ENCODE results near the gene CROCC. TPM values are rescaled to one million over a fixed set of nuclear protein-coding genes. Genes with fewer than 3 reads are reported as not detected.
"Not testable (repeated sequence)": the region's sequence is repeated elsewhere in the genome, so short reads cannot be mapped to it uniquely, and the experiment has no call there.

Gene CROCC
- total and polyA plus RNA-seq, 5 donors, result 6.7 to 14.6 (median 11.5) TPM

GRCh38 chr1:16964169-16964568 is 42.4 kb downstream of the CROCC start:
- DNase-seq; H3K4me1 ChIP-seq (ENCODE audit: control insufficient read depth, insufficient read depth, low read length); intact Hi-C loops (cut with DNase I); H3K9me3 ChIP-seq (ENCODE audit: control insufficient read depth, low read length); H3K4me3 ChIP-seq (ENCODE audit: low read length); H3K27me3 ChIP-seq (ENCODE audit: control insufficient read depth, insufficient read depth); ATAC-seq; H3K27ac ChIP-seq (ENCODE audit: low read length): not testable (repeated sequence)
- WGBS, result 97% methylated on average over 4 of the region's 4 CpGs

DNA sequence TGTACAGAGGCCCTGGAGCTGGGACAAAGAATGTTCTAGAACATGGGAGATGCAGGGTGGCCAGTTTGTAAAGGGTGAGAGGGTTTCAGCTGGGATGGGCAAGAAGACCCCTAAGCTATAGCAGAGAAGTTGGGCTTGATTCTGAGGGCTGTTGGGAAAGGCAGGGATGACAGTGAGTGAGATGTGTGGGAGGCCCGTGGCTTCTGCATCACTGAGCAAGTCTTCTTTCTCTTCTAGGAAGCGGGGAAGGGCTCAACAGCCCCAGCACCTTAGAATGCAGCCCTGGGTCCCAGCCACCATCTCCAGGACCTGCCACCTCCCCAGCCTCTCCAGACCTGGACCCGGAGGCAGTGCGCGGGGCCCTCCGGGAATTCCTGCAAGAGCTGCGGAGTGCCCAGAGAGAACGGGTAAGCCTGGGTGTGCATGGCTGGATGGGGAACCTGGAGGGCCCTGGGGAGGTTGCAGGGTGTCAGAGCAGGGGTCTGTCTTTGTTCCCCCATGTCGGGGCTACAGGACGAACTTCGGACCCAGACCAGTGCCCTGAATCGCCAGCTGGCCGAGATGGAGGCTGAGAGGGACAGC is 43.8 kb downstream of the CROCC start:
- ATAC-seq (no peak), DNase-seq (no peak)
- Histone ChIP-seq H3K27ac (ENCODE audit: low read length) (no peak overlapping the region), H3K4me3 (ENCODE audit: low read length) (no peak overlapping the region), H3K27me3 (ENCODE audit: control insufficient read depth, insufficient read depth) (no peaks in the 10 kb centered on the region), H3K9me3 (ENCODE audit: control insufficient read depth, low read length) (no peaks in the 10 kb centered on the region), H3K4me1 (ENCODE audit: control insufficient read depth, insufficient read depth, low read length) (no peaks in the 10 kb centered on the region)
- 93% methylated on average over 13 of the region's 13 CpGs for WGBS
- intact Hi-C loops (cut with DNase I), result loop anchor here in 1 of 4 donors (5.0 kb wide), 1 partner anchor 47 kb away; the partner anchor contains the start of gene ATP13A2

- Histone ChIP-seq H3K9me3 (ENCODE audit: control insufficient read depth, low read length) (no peaks in the 10 kb centered on the region), H3K27ac (ENCODE audit: low read length) (no peak overlapping the region), H3K4me3 (ENCODE audit: low read length) (no peak overlapping the region), H3K4me1 (ENCODE audit: control insufficient read depth, insufficient read depth, low read length) (no peaks in the 10 kb centered on the region), H3K27me3 (ENCODE audit: control insufficient read depth, insufficient read depth) (no peaks in the 10 kb centered on the region)
- DNase-seq (no peak), ATAC-seq (no peak)
- intact Hi-C loops (cut with DNase I), result loop anchor here in 1 of 4 donors (5.0 kb wide), 1 partner anchor 46 kb away; the partner anchor contains the start of gene ATP13A2
- whole genome bisulfite sequencing, result 97% methylated on average over 22 of the region's 22 CpGs
These were observed 44.6 kb downstream of the CROCC start for GRCh38 chr1:16966282-16966681.

DNA sequence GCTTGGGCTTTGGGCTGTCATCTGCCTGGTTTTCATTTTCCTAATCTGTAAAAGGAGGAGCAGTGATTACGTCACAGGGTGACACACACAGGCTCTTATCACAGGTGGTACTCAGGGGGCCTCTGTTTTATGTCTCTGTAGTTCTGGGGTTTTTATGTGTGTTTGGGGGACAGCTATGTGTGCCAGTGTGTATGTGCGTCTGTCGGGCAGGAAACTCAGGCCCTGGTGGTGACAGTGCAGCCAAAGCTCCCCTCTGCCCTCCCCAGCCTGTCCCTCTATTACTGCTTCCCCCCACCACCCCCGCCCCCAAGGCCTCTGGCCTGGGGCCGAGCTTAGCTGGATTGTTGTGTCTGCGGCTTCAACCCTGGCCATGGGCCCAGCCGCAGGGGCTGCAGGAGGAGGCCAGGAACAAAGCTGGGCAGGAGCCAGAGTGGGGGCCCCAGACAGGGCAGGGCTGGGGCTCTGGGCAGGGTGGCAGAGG is 45.4 kb downstream of the CROCC start:
- Histone ChIP-seq H3K27me3 (ENCODE audit: control insufficient read depth, insufficient read depth) (no peaks in the 10 kb centered on the region), H3K4me3 (ENCODE audit: low read length) (no peak overlapping the region), H3K27ac (ENCODE audit: low read length) (no peak overlapping the region), H3K9me3 (ENCODE audit: control insufficient read depth, low read length) (no peaks in the 10 kb centered on the region), H3K4me1 (ENCODE audit: control insufficient read depth, insufficient read depth, low read length) (no peaks in the 10 kb centered on the region)
- intact Hi-C loops (cut with DNase I), result loop anchor here in 1 of 4 donors (5.0 kb wide), 1 partner anchor 45 kb away; the partner anchor contains the start of gene ATP13A2
- WGBS, result 14% methylated on average over 7 of the region's 7 CpGs
- ATAC-seq, result peak; percentile 31 to 51
- DNase-seq, result peak; percentile 62 to 91 (median 90)

DNA sequence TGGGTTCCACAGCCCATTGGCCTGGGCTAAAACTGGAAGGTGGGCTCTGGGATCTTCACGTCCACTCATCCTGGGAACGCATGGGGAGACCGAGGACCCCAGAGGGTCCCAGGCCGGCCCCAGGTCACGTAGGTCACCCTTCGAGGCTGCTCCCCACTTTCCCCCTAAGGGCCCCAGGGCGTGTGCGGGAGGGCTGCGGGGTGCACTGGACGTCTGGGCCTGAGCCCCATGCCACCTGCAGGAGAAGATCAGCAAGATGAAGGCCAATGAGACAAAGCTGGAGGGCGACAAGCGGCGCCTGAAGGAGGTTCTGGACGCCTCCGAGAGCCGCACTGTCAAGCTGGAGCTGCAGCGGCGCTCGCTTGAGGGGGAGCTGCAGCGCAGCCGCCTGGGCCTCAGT is 46.2 kb downstream of the CROCC start:
- Histone ChIP-seq H3K4me1 (ENCODE audit: control insufficient read depth, insufficient read depth, low read length) (no peaks in the 10 kb centered on the region), H3K27me3 (ENCODE audit: control insufficient read depth, insufficient read depth) (no peaks in the 10 kb centered on the region), H3K9me3 (ENCODE audit: control insufficient read depth, low read length) (no peaks in the 10 kb centered on the region), H3K27ac (ENCODE audit: low read length) (no peak overlapping the region), H3K4me3 (ENCODE audit: low read length) (no peak overlapping the region)
- DNase-seq (no peak), ATAC-seq (no peak)
- WGBS, result 96% methylated on average over 21 of the region's 21 CpGs
- intact Hi-C loops (cut with DNase I), result loop anchor here in 1 of 4 donors (5.0 kb wide), 1 partner anchor 44 kb away; the partner anchor contains the start of gene ATP13A2

DNA sequence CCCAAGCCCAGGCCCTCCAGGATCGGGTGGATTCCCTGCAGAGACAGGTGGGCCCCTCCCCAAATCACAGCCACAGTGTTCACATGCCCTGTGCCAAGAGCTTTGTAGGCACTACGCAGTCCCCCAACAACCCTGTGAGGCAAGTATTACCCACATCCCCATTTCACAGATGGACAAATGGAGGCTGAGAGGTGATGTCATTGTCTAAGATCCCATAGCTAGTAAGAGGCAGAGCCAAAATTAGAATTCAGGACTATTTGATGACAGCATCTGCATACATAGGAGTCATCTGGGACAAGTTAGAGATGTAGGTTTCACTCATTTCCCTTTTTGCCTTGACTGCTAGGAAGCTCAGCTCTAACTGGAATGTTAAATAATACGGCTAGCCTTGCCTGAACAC is 46.6 kb downstream of the CROCC start:
- no peak overlapping the region for H3K27ac ChIP-seq (ENCODE audit: low read length)
- intact Hi-C loops (cut with DNase I), result loop anchor here in 1 of 4 donors (5.0 kb wide), 1 partner anchor 44 kb away; the partner anchor contains the start of gene ATP13A2
- ATAC-seq (no peak), DNase-seq (no peak)
- H3K9me3 ChIP-seq (ENCODE audit: control insufficient read depth, low read length), result no peaks in the 10 kb centered on the region
- H3K4me3 ChIP-seq (ENCODE audit: low read length), result no peak overlapping the region
- no peaks in the 10 kb centered on the region for H3K27me3 ChIP-seq (ENCODE audit: control insufficient read depth, insufficient read depth)
- 95% methylated on average over 3 of the region's 3 CpGs for WGBS
- no peaks in the 10 kb centered on the region for H3K4me1 ChIP-seq (ENCODE audit: control insufficient read depth, insufficient read depth, low read length)

- no peak overlapping the region for H3K4me3 ChIP-seq (ENCODE audit: low read length)
- no peaks in the 10 kb centered on the region for H3K4me1 ChIP-seq (ENCODE audit: control insufficient read depth, insufficient read depth, low read length)
- H3K9me3 ChIP-seq (ENCODE audit: control insufficient read depth, low read length), result no peaks in the 10 kb centered on the region
- no peaks in the 10 kb centered on the region for H3K27me3 ChIP-seq (ENCODE audit: control insufficient read depth, insufficient read depth)
- H3K27ac ChIP-seq (ENCODE audit: low read length), result no peak overlapping the region
- WGBS, result 85% methylated on average over 14 of the region's 14 CpGs
- ATAC-seq (no peak), DNase-seq (no peak)
- intact Hi-C loops (cut with DNase I), result loop anchor here in 1 of 4 donors (5.0 kb wide), 1 partner anchor 43 kb away; the partner anchor contains the start of gene ATP13A2
These were observed 47.4 kb downstream of the CROCC start for GRCh38 chr1:16969057-16969611.

- H3K9me3 ChIP-seq (ENCODE audit: control insufficient read depth, low read length), result no peaks in the 10 kb centered on the region
- 91% methylated on average over 12 of the region's 12 CpGs for WGBS
These were observed 47.9 kb downstream of the CROCC start for GRCh38 chr1:16969651-16970050.

DNA sequence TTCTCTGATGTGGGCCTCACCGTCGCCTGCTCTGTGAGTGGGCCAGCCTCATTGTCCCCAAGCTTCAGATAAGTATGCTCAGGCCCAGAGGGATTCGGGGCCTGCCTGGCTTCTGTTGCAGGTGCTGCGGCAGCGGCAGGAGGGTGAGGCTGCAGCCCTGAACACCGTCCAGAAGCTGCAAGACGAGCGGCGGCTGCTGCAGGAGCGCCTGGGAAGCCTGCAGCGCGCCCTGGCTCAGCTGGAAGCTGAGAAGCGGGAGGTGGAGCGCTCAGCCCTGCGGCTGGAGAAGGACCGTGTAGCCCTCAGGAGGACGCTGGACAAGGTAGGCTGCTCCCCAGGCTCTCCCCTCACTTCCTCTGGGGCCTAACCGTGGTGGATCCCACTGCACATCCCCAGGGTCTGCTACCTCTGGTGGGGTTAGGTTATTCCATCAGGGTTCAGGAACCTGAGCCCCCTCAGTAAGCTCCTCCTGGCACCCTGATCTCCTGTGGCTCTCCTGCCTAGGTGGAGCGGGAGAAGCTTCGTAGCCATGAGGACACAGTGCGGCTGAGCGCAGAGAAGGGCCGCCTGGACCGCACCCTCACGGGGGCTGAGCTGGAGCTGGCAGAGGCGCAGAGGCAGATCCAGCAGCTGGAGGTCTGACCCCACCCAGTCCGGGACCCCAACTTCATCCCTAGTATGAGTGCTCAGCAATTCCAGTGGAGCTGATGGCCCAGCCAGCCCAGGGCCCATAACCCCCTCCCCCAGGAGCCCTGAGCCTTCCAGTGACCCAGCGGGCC is 48.6 kb downstream of the CROCC start:
- intact Hi-C loops (cut with DNase I), result no loop called here
- Histone ChIP-seq H3K9me3 (ENCODE audit: control insufficient read depth, low read length) (no peaks in the 10 kb centered on the region), H3K4me3 (ENCODE audit: low read length) (no peak overlapping the region), H3K4me1 (ENCODE audit: control insufficient read depth, insufficient read depth, low read length) (no peaks in the 10 kb centered on the region), H3K27me3 (ENCODE audit: control insufficient read depth, insufficient read depth) (no peaks in the 10 kb centered on the region), H3K27ac (ENCODE audit: low read length) (no peak overlapping the region)
- WGBS, result 90% methylated on average over 28 of the region's 28 CpGs
- no peak for DNase-seq
- ATAC-seq, result no peak

More at GRCh38 chr1:16969651-16970050, 47.9 kb downstream of the CROCC start:
- DNase-seq (no peak), ATAC-seq (no peak)
- Histone ChIP-seq H3K4me3 (ENCODE audit: low read length) (no peak overlapping the region), H3K27ac (ENCODE audit: low read length) (no peak overlapping the region), H3K27me3 (ENCODE audit: control insufficient read depth, insufficient read depth) (no peaks in the 10 kb centered on the region), H3K4me1 (ENCODE audit: control insufficient read depth, insufficient read depth, low read length) (no peaks in the 10 kb centered on the region)
- intact Hi-C loops (cut with DNase I), result loop anchor here in 1 of 4 donors (5.0 kb wide), 1 partner anchor 43 kb away; the partner anchor contains the start of gene ATP13A2

DNA sequence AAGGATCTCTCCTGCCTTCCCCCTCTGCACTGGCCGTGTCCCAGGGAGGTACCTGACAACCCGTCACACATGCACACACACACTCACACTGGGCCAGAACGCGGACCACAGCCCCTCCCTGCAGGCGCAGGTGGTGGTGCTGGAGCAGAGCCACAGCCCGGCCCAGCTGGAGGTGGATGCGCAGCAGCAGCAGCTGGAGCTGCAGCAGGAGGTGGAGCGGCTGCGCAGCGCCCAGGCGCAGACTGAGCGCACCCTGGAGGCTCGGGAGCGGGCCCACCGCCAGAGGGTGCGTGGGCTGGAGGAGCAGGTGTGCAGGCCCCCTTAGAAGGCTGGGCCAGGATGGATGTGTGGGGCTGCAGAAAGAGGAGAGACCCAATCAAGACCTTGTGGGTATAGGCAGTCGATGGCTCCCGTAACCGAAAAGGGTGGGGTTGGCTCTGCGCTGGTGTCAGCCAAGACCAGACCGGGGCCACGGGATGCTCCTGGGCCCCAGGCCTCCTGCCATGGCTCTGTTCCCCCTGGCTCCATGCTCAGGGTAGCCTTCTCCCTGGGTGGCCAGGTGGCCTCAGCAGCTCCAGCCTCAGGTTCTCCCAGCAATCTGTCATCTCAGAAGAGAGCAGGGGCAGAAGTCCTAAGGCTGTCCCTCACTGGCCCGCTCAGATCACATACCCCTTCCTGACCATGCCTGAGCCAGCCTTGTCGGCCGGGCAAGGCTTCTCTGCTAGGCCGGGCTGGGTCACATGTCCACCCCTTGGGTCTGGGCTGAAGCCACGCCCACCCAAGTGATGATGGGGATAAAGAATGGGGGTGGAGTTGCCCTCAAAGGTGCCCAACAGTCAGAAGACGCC is 49.8 kb downstream of the CROCC start:
- ATAC-seq (no peak), DNase-seq (no peak)
- no peaks in the 10 kb centered on the region for H3K27me3 ChIP-seq (ENCODE audit: control insufficient read depth, insufficient read depth)
- no peak overlapping the region for H3K4me3 ChIP-seq (ENCODE audit: low read length)
- 76% methylated on average over 28 of the region's 28 CpGs for WGBS
- no peaks in the 10 kb centered on the region for H3K9me3 ChIP-seq (ENCODE audit: control insufficient read depth, low read length)
- H3K27ac ChIP-seq (ENCODE audit: low read length), result no peak overlapping the region
- no peaks in the 10 kb centered on the region for H3K4me1 ChIP-seq (ENCODE audit: control insufficient read depth, insufficient read depth, low read length)
- intact Hi-C loops (cut with DNase I), result no loop called here

Data from right cardiac atrium (tissue), 5 donors.